Suprapubic skin (tissue), 4 donors: ENCODE measurements around the gene SOX11. TPM values are rescaled to one million over a fixed set of nuclear protein-coding genes. Genes with fewer than 3 reads are reported as not detected.

ENCODE experiments used
- DNase-seq, 2 donors: peaks; one replicate each; pipeline ENCODE4 v3.0.0-alpha.2; 2019; ENCODE audit warnings: low spot score in 2 of 2
- H3K27ac ChIP-seq: fragments of 200-600 bp; sonication (generic); one replicate; pipeline ENCODE4 v1.5.1; 2019
- H3K27me3 ChIP-seq: fragments of 200-600 bp; sonication (generic); one replicate; pipeline ENCODE4 v1.5.1; 2019
- H3K36me3 ChIP-seq: fragments of 200-600 bp; sonication (generic); one replicate; pipeline ENCODE4 v1.5.1; 2019
- H3K4me1 ChIP-seq: fragments of 200-600 bp; sonication (generic); one replicate; pipeline ENCODE4 v1.5.1; 2019
- H3K4me3 ChIP-seq: fragments of 200-600 bp; sonication (generic); one replicate; pipeline ENCODE4 v1.5.1; 2019; ENCODE audit warnings: mild to moderate bottlenecking
- H3K9me3 ChIP-seq: fragments of 200-600 bp; sonication (generic); one replicate; pipeline ENCODE4 v1.5.1; 2019
- CTCF ChIP-seq, 2 donors: fragments of 200-600 bp in 1 of 2; fragments of 450-650 bp in 1 of 2; sonication (generic) in 1 of 2; IDR thresholded peaks; one replicate each; pipeline ENCODE4 v1.5.1; 2016 to 2019; ENCODE audit warnings: antibody characterized with exemption in 2 of 2, mild to moderate bottlenecking in 1 of 2, moderate library complexity in 1 of 2
- EP300 ChIP-seq: sonication (generic); formaldehyde crosslinking; IDR thresholded peaks from one replicate; pipeline ENCODE4 v1.6.1; 2017; ENCODE audit warnings: antibody characterized with exemption
- POLR2A ChIP-seq, 2 donors: fragments of 450-650 bp; IDR thresholded peaks; one replicate each; pipeline ENCODE4 v1.6.1; 2017; ENCODE audit warnings: antibody characterized with exemption in 2 of 2, mild to moderate bottlenecking in 2 of 2, moderate library complexity in 2 of 2
- POLR2AphosphoS5 ChIP-seq, 3 donors: sonication (generic); formaldehyde crosslinking; IDR thresholded peaks; one replicate each; pipeline ENCODE4 v1.6.1; 2017; ENCODE audit warnings: antibody characterized with exemption in 3 of 3
- WGBS: methylation state at CpG from one replicate; pipeline ENCODE4 v1.1.5; 2018; 5-methylcytosine and 5-hydroxymethylcytosine counted together
- total RNA-seq, 4 donors: library from RNA; depleted of rRNA; stranded (reverse); fragments of >200 nt; gene quantifications; one replicate each; pipeline ENCODE4 v1.1.0, GENCODE V29; 2016

Gene SOX11
- total RNA-seq, 4 donors from 2014 or later: 0.05 TPM; not detected in 3

GRCh38 chr2:5691221-5691984 lies 781 bp upstream of the SOX11 start:
- peak overlapping the region; percentile 30 for H3K4me3 ChIP-seq
- H3K9me3 ChIP-seq: no peaks in the 10 kb centered on the region
- no peak overlapping the region for H3K27ac ChIP-seq
- no peaks in the 10 kb centered on the region for H3K36me3 ChIP-seq
- peaks cover 40% of the 10 kb centered on the region for H3K4me1 ChIP-seq
- peaks cover 74% of the 10 kb centered on the region for H3K27me3 ChIP-seq
- 2% methylated on average over 56 of the region's 83 CpGs for WGBS
- no peak for DNase-seq
- TF ChIP-seq POLR2A (IDR thresholded peaks at IDR 0.05) (no peak), EP300 (no peak), CTCF (IDR thresholded peaks at IDR 0.05) (no peak), POLR2AphosphoS5 (IDR thresholded peaks at IDR 0.05) (no peak)

GRCh38 chr2:5692561-5693286 lies 540 bp downstream of the SOX11 start:
- peaks cover 83% of the 10 kb centered on the region for H3K27me3 ChIP-seq
- no peaks in the 10 kb centered on the region for H3K36me3 ChIP-seq
- H3K4me1 ChIP-seq: peaks cover 48% of the 10 kb centered on the region
- H3K9me3 ChIP-seq: no peaks in the 10 kb centered on the region
- TF ChIP-seq POLR2AphosphoS5 (IDR thresholded peaks at IDR 0.05) (no peak), POLR2A (IDR thresholded peaks at IDR 0.05) (no peak), EP300 (no peak), CTCF (IDR thresholded peaks at IDR 0.05) (no peak)
- no peak overlapping the region for H3K27ac ChIP-seq
- WGBS: 2% methylated on average over 15 of the region's 69 CpGs
- H3K4me3 ChIP-seq: peak overlapping the region; percentile 30
- no peak for DNase-seq

GRCh38 chr2:5693287-5694201 lies 1.4 kb downstream of the SOX11 start:
- no peak for DNase-seq
- TF ChIP-seq CTCF (IDR thresholded peaks at IDR 0.05): no peak
- TF ChIP-seq POLR2A (IDR thresholded peaks at IDR 0.05): no peak
- TF ChIP-seq POLR2AphosphoS5 (IDR thresholded peaks at IDR 0.05): no peak
- TF ChIP-seq EP300: no peak
- peak overlapping the region; percentile 30 for H3K4me3 ChIP-seq

GRCh38 chr2:5694306-5694705 lies 2.1 kb downstream of the SOX11 start:
- Histone ChIP-seq H3K27me3 (peaks cover 93% of the 10 kb centered on the region), H3K4me3 (no peak overlapping the region), H3K4me1 (peaks cover 48% of the 10 kb centered on the region), H3K27ac (no peak overlapping the region), H3K36me3 (no peaks in the 10 kb centered on the region), H3K9me3 (no peaks in the 10 kb centered on the region)
- TF ChIP-seq POLR2AphosphoS5 (IDR thresholded peaks at IDR 0.05): no peak
- no peak for TF ChIP-seq EP300
- TF ChIP-seq POLR2A (IDR thresholded peaks at IDR 0.05): no peak
- TF ChIP-seq CTCF (IDR thresholded peaks at IDR 0.05): no peak
- DNase-seq: no peak
- 18% methylated on average over 9 of the region's 9 CpGs for WGBS

More at GRCh38 chr2:5693287-5694201, 1.4 kb downstream of the SOX11 start:
- Histone ChIP-seq H3K9me3 (no peaks in the 10 kb centered on the region), H3K4me1 (peaks cover 48% of the 10 kb centered on the region), H3K27me3 (peaks cover 89% of the 10 kb centered on the region), H3K27ac (no peak overlapping the region), H3K36me3 (no peaks in the 10 kb centered on the region)
- under 1% methylated on average over 13 of the region's 102 CpGs for WGBS
